Osteoblast (primary cell): ENCODE data around the gene SYNDIG1L. TPM values are rescaled to one million over a fixed set of nuclear protein-coding genes. Genes with fewer than 3 reads are reported as not detected.

Source experiments
- DNase-seq: peaks from one replicate; pipeline ENCODE4 v3.0.0; 2011; ENCODE audit warnings: low spot score, mixed read lengths; ENCODE audit not compliant: insufficient read length; ENCODE audit errors: missing footprints
- H2AFZ ChIP-seq: 2 replicates; pipeline ENCODE4 v1.6.0; 2011; ENCODE audit warnings: mild to moderate bottlenecking, low read length
- H3K27ac ChIP-seq: 2 replicates; pipeline ENCODE4 v1.5.1; 2011; ENCODE audit warnings: mild to moderate bottlenecking, low read depth, low read length, moderate library complexity
- H3K27me3 ChIP-seq: 2 replicates; pipeline ENCODE4 v1.6.0; 2012; ENCODE audit warnings: mild to moderate bottlenecking, control low read depth, inconsistent platforms, low read length, moderate library complexity; ENCODE audit not compliant: insufficient read depth
- H3K36me3 ChIP-seq: 2 replicates; pipeline ENCODE4 v1.5.1; 2011; ENCODE audit warnings: mild to moderate bottlenecking, low read length, control low read depth, moderate library complexity; ENCODE audit not compliant: insufficient read depth
- H3K4me1 ChIP-seq: 2 replicates; pipeline ENCODE4 v1.5.1; 2011; ENCODE audit warnings: mild to moderate bottlenecking, low read length, control low read depth, moderate library complexity; ENCODE audit not compliant: insufficient read depth
- H3K4me2 ChIP-seq: 2 replicates; pipeline ENCODE4 v1.6.0; 2011; ENCODE audit warnings: mild to moderate bottlenecking, low read length; ENCODE audit not compliant: insufficient read depth
- H3K4me3 ChIP-seq: fragments of 200-600 bp; sonication (generic); 3 replicates; pipeline ENCODE4 v1.5.1; 2012; ENCODE audit warnings: mild to moderate bottlenecking, low read length, inconsistent platforms; ENCODE audit not compliant: insufficient read depth
- H3K79me2 ChIP-seq: 2 replicates; pipeline ENCODE4 v1.6.0; 2012; ENCODE audit warnings: mild to moderate bottlenecking, low read length, control low read depth, inconsistent platforms; ENCODE audit not compliant: insufficient read depth
- H3K9me3 ChIP-seq: 2 replicates; pipeline ENCODE4 v1.5.1; 2011; ENCODE audit warnings: low read depth, low read length, control low read depth
- H4K20me1 ChIP-seq: 2 replicates; pipeline ENCODE4 v1.6.0; 2012; ENCODE audit warnings: mild to moderate bottlenecking, low read length, control low read depth; ENCODE audit not compliant: insufficient read depth
- total RNA-seq: library from RNA; depleted of rRNA; stranded (reverse); fragments of >200 nt; gene quantifications from 2 replicates; pipeline ENCODE4 v1.2.3, GENCODE V29; 2012
- TF ChIP-seq, protein P1 (sequence below): IDR thresholded peaks from 2 replicates; pipeline ENCODE4 v1.5.1; 2011; ENCODE audit warnings: mild to moderate bottlenecking, low read depth, low read length, moderate library complexity; ENCODE audit errors: extremely low read depth

The SYNDIG1L gene
- total RNA-seq, 1 donor: not detected

DNA sequence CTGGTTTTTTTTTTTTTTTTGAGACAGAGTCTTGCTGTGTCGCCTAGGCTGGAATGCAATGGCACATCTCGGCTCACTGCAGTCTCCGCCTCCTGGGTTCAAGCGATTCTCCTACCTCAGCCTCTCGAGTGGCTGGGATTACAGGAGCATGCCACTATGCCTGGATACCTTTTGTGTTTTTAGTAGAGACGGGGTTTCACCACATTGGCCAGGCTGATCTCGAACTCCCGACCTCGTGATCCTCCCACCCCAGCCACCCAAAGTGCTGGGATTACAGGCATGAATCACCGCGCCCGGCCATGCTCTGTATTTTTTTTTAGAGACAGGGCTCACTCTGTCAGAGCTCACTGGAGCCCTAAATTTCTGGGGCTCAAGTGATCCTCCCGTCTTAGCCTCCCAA lies 45.2 kb downstream of the SYNDIG1L start:
- DNase-seq: no peak
- no peak overlapping the region for H3K27ac ChIP-seq
- no peaks in the 10 kb centered on the region for H3K79me2 ChIP-seq
- no peak overlapping the region for H2AFZ ChIP-seq
- peaks cover 4% of the 10 kb centered on the region for H3K27me3 ChIP-seq
- H3K36me3 ChIP-seq: no peaks in the 10 kb centered on the region
- H3K4me1 ChIP-seq: no peaks in the 10 kb centered on the region
- H3K4me3 ChIP-seq: no peak overlapping the region
- H3K9me3 ChIP-seq: no peaks in the 10 kb centered on the region
- H4K20me1 ChIP-seq: no peaks in the 10 kb centered on the region
- TF ChIP-seq, protein P1, sequence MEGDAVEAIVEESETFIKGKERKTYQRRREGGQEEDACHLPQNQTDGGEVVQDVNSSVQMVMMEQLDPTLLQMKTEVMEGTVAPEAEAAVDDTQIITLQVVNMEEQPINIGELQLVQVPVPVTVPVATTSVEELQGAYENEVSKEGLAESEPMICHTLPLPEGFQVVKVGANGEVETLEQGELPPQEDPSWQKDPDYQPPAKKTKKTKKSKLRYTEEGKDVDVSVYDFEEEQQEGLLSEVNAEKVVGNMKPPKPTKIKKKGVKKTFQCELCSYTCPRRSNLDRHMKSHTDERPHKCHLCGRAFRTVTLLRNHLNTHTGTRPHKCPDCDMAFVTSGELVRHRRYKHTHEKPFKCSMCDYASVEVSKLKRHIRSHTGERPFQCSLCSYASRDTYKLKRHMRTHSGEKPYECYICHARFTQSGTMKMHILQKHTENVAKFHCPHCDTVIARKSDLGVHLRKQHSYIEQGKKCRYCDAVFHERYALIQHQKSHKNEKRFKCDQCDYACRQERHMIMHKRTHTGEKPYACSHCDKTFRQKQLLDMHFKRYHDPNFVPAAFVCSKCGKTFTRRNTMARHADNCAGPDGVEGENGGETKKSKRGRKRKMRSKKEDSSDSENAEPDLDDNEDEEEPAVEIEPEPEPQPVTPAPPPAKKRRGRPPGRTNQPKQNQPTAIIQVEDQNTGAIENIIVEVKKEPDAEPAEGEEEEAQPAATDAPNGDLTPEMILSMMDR: no peak
- no peak overlapping the region for H3K4me2 ChIP-seq

DNA sequence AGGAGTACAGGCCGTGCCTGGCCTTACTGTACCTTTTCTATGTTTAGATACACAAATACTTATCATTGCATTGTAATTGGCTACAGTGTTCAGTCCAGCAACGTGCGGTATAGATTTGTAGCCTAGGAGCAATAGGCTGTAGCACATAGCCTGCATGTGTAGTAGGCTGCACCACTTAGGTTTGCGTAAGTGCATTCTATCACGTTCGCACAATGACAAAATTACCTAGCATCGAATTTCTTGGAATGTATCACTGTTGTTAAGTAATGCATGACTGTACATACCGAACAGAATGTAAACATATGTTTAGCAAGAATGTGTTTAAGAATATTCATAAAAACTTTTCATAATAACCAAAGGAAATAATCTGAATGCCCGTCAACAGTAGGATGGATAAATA lies 45.8 kb downstream of the SYNDIG1L start:
- H2AFZ ChIP-seq: no peak overlapping the region
- H3K4me1 ChIP-seq: no peaks in the 10 kb centered on the region
- TF ChIP-seq, protein P1: no peak
- no peak for DNase-seq
- H3K4me2 ChIP-seq: no peak overlapping the region
- H4K20me1 ChIP-seq: no peaks in the 10 kb centered on the region
- no peak overlapping the region for H3K27ac ChIP-seq
- H3K4me3 ChIP-seq: no peak overlapping the region
- H3K79me2 ChIP-seq: no peaks in the 10 kb centered on the region
- no peaks in the 10 kb centered on the region for H3K9me3 ChIP-seq
- H3K36me3 ChIP-seq: no peaks in the 10 kb centered on the region
- H3K27me3 ChIP-seq: peaks cover 4% of the 10 kb centered on the region

DNA sequence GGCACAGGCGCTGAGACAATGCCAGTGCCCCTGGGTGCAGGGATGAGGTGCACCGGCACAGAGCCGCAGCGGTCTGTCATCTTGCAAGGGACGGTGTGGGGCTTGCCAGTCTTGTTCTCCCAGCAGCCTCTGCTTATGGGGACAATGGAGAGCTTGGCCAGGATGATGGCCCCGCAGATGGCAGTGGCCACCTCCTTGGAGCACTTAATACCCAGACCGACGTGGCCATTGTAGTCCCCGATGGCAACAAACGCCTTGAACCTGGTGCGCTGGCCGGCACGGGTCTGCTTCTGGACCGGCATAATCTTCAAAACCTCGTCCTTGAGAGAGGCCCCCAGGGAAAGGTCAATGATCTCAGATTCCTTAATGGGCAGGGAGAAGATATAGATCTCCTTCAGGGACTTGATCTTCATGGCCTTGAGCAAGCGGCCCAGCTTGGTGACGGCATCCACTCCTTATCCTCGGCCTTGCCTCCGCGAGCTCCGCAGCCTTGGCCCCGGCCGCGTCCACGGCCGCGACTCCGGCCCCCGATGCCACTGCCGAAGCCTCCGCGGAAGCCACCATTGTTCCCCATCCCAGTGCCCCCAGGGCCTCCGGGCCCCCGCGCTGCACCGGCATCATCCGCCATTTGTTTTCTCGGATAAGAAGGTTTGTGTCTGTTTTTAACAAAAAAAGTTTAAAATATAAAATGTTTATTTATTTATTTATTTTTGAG lies 47.9 kb downstream of the SYNDIG1L start:
- no peak for DNase-seq
- Histone ChIP-seq H4K20me1 (no peaks in the 10 kb centered on the region), H3K27me3 (peaks cover under 1% of the 10 kb centered on the region), H3K36me3 (no peaks in the 10 kb centered on the region), H3K4me1 (no peaks in the 10 kb centered on the region), H3K9me3 (no peaks in the 10 kb centered on the region), H3K79me2 (no peaks in the 10 kb centered on the region), H3K27ac (no peak overlapping the region), H2AFZ (no peak overlapping the region), H3K4me3 (no peak overlapping the region), H3K4me2 (no peak overlapping the region)
- TF ChIP-seq, protein P1: no peak

DNA sequence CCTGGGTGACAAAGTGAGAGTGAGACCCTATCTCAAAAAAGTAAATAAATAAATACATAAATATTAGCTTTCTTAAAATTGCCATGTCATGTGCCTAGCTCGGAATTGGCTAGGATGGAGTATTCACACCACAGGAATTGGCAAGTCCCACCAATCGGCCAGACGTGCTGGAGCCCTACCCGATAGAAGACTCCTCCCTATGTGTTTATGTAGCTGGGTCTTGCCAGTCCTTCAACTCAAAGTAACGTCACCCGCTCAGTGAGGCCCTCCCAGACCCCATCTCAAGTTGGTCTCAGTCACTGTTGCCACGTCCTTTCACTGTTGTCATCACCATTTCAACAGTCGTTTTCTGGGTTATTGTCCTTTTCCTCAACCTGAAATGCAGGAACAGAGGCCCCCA lies 57.6 kb downstream of the SYNDIG1L start:
- Histone ChIP-seq H3K36me3 (no peaks in the 10 kb centered on the region), H3K4me2 (no peak overlapping the region), H3K27me3 (peaks cover 3% of the 10 kb centered on the region), H2AFZ (no peak overlapping the region), H3K27ac (no peak overlapping the region), H3K4me1 (no peaks in the 10 kb centered on the region), H3K4me3 (no peak overlapping the region), H4K20me1 (no peaks in the 10 kb centered on the region), H3K79me2 (no peaks in the 10 kb centered on the region), H3K9me3 (no peaks in the 10 kb centered on the region)
- TF ChIP-seq, protein P1: no peak
- DNase-seq: no peak
